H1 (cell line): ENCODE measurements around the gene DPP3. TPM values are rescaled to one million over a fixed set of nuclear protein-coding genes. Genes with fewer than 3 reads are reported as not detected.

Source experiments
- CHD1 ChIP-seq: IDR thresholded peaks from 2 replicates; pipeline ENCODE4 v1.6.1; 2012; ENCODE audit warnings: low read depth, low read length, improper control_type of control experiment
- polyA plus RNA-seq, 7 experiments: library from polyadenylated mRNA; depleted of rRNA in 3 of 7; stranded (reverse) in 5 of 7; unstranded in 2 of 7; fragments of >200 nt in 5 of 7; fragments of 200-250 nt in 2 of 7; gene quantifications; 1 replicate in 5 of 7; 2 replicates in 1 of 7; 4 replicates in 1 of 7; pipeline versions ENCODE4 v1.2.1 to v1.2.3, GENCODE V29; 2011 to 2013; ENCODE audit warnings: missing spikeins in 2 of 7, mixed read lengths in 2 of 7
- total RNA-seq: library from RNA; stranded (reverse); fragmentation: NEBNext Ultra II Directional; extraction: Animal tissue kit (Norgen Biotek cat#: 25700); gene quantifications from 2 replicates; pipeline ENCODE4 v1.2.1, GENCODE V29; 2021

Gene DPP3
- total and polyA plus RNA-seq, 2 of the 8 experiments (the other 6 are each of a cell fraction or from before 2014, with no cell fraction given), result 75.1 to 82.7 TPM

GRCh38 chr11:66495401-66495854 is 15.2 kb downstream of the DPP3 start (continued):
- no peak for TF ChIP-seq CHD1
